HG02943 (cell line): Measurements from ENCODE around the gene HBQ1.
"Not testable (repeated sequence)": the region's sequence is repeated elsewhere in the genome, so short reads cannot be mapped to it uniquely, and the experiment has no call there.

ENCODE experiments used
- ATAC-seq: cut with Tn5 transposase; IDR thresholded peaks from one replicate; pipeline ENCODE4 v1.9.1; 2021; ENCODE audit warnings: mild to moderate bottlenecking, low read depth, moderate library complexity; ENCODE audit not compliant: unreplicated experiment

HBQ1 gene

GRCh38 chr16:180101-180675 is at the start of gene HBQ1:
Gene HBQ1 (plus strand): TSS chr16:180459. CDS start chr16:180487, 28 bp downstream.
- ATAC-seq = no peak

DNA sequence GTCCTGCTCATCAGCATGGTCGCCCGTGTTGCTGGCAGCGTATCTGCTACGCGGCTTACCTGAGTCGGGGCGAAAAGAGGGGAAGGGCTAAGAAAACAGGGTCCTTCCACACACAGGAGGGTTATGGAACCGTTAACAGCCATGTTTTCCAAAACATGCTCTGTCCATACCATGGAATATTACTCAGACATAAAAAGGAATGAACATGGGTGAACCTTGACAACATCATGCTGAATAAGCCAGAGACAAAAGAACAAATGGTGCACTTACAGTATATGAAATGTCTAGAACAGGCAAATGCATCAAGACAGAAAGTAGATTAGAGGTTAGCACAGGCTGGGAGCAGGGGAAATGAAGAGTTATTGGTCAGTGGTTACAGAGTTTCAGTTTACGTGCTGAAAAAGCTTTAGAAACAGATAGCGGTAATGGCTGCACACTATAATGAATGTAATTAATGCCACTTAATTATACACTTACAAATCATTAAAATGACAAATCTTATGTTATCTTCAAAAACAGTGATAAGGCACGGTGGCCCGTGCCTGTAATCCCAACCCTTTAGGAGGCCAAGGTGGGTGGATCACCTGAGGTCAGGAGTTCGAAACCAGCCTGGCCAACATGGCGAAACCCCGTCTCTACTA is 49.6 kb upstream of the HBQ1 start:
- ATAC-seq = no peak

DNA sequence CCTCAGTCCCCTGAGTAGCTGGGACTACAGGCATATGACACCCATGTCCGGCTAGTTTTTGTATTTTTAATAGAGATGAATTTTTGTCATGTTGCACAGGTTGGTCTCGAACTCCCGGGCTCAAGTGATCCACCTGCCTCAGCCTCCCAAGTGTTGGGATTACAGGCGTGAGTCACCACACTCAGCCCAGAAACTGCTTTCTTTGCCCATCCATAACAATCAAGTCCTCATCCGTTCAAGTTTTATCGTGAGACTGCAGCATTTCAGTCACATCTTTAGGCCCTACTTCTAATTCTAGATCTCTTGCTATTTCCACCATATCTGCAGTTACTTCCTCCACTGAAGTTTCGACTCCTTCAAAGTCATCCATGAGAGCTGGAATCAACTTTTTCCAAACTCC is 48.1 kb upstream of the HBQ1 start:
- no peak for ATAC-seq

- no peak for ATAC-seq
Measured at GRCh38 chr16:133716-134115, 46.5 kb upstream of the HBQ1 start.

GRCh38 chr16:138049-138417 is 42.2 kb upstream of the HBQ1 start:
- ATAC-seq = no peak

DNA sequence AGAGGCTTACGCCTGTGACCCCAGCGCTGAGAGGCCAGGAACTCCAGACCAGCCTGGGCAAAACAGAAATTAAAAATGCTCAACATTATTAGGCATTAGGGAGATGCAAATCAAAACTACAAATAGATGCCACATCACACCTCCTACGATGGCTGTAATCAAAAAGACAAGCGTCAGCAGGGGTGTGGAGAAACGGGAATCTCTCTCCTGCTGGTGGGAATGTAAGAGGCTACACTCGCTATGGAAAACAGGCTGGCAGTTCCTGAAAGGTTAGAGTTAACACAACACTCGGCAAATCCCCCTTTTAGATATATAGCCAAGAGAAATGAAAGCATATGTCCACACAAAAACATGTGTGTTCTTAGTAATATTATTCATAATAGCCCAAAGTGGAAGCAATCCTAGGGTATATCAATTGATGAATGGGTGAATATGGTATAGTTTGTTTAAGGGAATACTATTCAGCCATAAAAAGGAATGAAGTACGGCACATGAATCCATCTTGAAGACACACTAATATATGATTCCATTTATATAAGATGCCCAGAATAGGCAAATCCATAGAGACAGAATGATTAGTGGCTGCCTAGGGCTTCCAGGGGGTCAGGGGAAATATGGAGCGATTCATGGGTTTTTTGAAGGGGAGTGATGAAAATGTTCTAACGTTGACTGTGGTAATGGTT is 39.9 kb upstream of the HBQ1 start:
- ATAC-seq = no peak

GRCh38 chr16:142405-142967 is 37.8 kb upstream of the HBQ1 start:
- no peak for ATAC-seq

DNA sequence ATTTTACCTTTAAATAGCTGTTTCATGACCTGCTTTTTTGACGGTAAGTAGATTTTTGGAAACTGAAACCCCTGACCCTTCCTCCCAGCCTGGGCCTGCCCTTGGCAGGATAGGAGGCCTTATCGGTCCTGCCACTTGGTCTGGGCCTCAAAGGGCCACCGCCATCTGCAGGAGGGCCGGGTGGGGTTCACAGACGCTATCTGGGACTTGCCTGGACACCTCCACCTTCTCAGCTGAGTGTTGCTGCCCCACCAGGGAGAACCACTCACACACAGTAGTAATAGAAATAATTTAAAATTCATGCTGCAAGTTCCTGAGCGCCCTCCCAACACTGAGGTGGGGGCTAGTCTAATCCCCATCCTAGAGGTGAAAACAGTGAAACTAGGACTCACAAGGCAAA is 37.2 kb upstream of the HBQ1 start:
- no peak for ATAC-seq

DNA sequence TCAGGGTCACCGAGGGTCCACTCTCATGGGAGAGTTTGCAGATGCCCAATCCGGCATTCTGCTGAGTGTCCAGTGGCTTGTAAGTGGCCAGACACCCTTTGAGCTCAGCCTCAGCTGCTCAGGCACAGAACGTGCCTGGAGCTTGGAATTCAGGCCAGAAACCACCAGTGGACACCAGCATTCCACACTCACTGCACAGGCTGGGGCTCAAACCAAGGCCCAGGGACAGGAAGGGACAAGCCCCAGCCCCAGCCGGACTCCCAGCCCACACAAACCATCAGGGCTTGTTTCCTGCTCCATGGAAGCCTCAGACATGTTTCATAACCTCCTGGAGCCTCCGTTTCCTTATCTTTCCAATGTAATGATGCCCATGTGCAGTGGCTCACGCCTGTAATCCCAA is 36.8 kb upstream of the HBQ1 start:
- ATAC-seq = no peak

DNA sequence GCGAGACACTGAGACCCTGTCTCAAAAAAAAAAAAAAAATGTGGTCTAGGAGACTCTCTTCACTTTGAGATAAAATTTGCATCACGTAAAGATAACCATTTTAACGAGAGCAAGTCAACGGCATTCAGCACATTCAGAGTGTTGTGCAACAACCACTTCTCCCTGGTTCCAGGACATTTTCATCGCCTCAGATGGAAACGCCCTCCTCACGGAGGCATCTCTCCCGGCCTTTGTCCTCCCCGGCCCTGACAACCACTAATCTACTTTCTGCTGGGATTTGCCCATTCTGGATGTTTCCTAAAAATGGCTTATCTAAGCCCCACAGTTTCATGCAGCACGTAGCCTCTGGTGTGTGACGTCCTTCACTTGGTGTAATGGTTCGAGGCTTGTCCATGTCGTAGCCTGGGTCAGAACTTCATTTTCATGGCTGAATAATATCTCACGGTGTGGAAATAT is 35.4 kb upstream of the HBQ1 start:
- ATAC-seq = no peak

- no peak for ATAC-seq
Measured at GRCh38 chr16:146646-147045, 33.6 kb upstream of the HBQ1 start.

GRCh38 chr16:149024-149660 is 31.1 kb upstream of the HBQ1 start:
- no peak for ATAC-seq

- no peak for ATAC-seq
Measured at GRCh38 chr16:152141-153128, 27.8 kb upstream of the HBQ1 start, which contains the start of gene HBZ. Gene HBZ (plus strand): TSS chr16:152644. CDS start chr16:152910, 266 bp downstream.

DNA sequence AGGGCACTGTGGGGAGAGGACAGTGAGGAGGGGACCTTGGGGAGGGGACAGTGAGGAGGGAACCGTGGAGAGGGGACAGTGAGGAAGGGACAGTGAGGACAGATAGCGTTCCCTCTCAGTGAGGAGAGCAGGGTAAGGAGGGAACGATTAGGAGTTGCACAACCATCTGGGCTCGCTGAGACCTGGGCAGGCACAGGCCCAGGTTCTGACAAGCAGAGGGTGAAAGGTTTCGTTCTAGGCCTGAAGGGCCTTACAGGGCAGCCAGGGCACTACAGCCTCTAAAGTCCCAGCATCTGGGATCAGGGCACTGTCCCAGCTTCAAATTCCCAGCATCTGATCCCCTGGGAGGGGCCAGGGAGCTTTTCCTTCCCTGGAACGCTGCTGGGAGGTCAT is 27.1 kb upstream of the HBQ1 start:
- ATAC-seq = not testable (repeated sequence)

DNA sequence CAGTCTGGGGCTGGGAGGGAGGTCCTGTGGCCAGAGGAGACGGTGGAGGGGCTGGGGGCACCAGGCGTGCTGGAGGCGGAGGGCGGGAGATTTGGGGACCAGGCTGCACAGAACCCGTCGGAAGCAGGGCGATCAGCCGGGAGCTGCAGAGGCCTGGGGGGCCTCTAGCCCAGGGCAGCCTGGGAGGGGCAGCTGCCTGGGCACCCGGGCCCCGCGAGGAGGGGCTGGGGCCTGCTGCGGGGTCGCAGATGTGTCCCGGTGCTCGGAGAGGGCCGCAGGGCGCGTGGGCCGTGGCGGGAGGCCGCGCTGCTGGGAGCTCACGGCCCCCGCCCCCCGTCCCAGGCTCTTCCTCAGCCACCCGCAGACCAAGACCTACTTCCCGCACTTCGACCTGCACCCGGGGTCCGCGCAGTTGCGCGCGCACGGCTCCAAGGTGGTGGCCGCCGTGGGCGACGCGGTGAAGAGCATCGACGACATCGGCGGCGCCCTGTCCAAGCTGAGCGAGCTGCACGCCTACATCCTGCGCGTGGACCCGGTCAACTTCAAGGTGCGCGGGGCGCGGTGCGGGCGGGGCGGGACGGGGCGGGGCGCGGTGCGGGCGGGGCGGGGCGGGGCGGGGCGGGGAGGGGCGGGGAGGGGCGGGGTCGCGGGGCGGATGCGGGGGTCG is 26.6 kb upstream of the HBQ1 start:
- ATAC-seq = not testable (repeated sequence)

DNA sequence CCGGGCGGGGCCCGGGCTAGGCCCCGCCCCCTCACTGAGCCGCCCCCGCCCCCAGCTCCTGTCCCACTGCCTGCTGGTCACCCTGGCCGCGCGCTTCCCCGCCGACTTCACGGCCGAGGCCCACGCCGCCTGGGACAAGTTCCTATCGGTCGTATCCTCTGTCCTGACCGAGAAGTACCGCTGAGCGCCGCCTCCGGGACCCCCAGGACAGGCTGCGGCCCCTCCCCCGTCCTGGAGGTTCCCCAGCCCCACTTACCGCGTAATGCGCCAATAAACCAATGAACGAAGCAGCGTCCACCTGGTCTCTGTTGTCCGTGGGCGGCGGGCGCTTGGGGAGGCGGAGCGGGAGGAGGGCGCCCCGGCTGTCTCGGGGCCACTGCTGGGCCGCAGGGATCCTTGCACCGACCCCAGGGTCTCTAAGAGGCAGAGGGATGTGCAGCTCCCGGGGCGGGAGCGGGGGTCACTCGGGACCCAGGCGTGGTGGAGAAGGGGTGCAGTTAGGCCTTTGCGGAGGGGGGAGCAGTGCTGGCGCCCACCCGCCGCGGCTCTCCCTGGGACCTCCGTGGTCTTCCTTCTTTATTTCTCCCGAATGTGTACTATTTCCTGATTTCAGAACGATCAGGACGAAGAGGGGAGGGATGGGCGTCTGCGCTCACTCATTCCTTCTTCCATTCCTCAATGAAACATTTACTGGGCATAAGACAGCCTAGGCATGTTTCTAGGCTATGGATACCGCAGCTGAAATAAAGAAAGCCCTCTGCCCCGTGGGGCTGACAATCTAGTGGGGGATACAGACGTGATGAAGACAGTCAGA is 25.8 kb upstream of the HBQ1 start:
- ATAC-seq = no peak

GRCh38 chr16:155031-155398 is 25.2 kb upstream of the HBQ1 start:
- ATAC-seq = no peak

GRCh38 chr16:159136-159849 is 21.0 kb upstream of the HBQ1 start:
- no peak for ATAC-seq
